Testis (tissue), 2 donors: Measurements from ENCODE around the gene HK2.

ENCODE experiments used
- POLR2A ChIP-seq: fragments of 450-650 bp; IDR thresholded peaks from one replicate; pipeline ENCODE4 v1.6.1; 2017; ENCODE audit warnings: antibody characterized with exemption, mild to moderate bottlenecking, moderate library complexity
- TF ChIP-seq, protein P1 (sequence below), 3 experiments: fragments of 450-650 bp in 2 of 3; fragments of 200-600 bp in 1 of 3; sonication (generic) in 1 of 3; IDR thresholded peaks; one replicate each; pipeline ENCODE4 v1.5.1; 2016 to 2019; ENCODE audit warnings: antibody characterized with exemption in 3 of 3, mild to moderate bottlenecking in 2 of 3, moderate library complexity in 1 of 3

- no peak for TF ChIP-seq POLR2A
- TF ChIP-seq, protein P1, sequence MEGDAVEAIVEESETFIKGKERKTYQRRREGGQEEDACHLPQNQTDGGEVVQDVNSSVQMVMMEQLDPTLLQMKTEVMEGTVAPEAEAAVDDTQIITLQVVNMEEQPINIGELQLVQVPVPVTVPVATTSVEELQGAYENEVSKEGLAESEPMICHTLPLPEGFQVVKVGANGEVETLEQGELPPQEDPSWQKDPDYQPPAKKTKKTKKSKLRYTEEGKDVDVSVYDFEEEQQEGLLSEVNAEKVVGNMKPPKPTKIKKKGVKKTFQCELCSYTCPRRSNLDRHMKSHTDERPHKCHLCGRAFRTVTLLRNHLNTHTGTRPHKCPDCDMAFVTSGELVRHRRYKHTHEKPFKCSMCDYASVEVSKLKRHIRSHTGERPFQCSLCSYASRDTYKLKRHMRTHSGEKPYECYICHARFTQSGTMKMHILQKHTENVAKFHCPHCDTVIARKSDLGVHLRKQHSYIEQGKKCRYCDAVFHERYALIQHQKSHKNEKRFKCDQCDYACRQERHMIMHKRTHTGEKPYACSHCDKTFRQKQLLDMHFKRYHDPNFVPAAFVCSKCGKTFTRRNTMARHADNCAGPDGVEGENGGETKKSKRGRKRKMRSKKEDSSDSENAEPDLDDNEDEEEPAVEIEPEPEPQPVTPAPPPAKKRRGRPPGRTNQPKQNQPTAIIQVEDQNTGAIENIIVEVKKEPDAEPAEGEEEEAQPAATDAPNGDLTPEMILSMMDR (IDR thresholded peaks at IDR 0.05) = no peak
These were observed 1.1 kb downstream of the HK2 start for GRCh38 chr2:74834792-74835755.
